A549 (cell line): ENCODE results near the gene EPC2.

ENCODE experiments used
- CTCF ChIP-seq: fragments of >200 bp; sonication (Bioruptor Twin); formaldehyde crosslinking; IDR thresholded peaks from 3 replicates; pipeline ENCODE4 v1.5.1; 2016
- POLR2A ChIP-seq: IDR thresholded peaks from 2 replicates; pipeline ENCODE4 v1.6.1; 2012; ENCODE audit warnings: mild to moderate bottlenecking, low read length

- TF ChIP-seq POLR2A, result no peak
- TF ChIP-seq CTCF, result no peak
Measured at GRCh38 chr2:148602885-148603561, 41.5 kb upstream of the EPC2 start.
